Measurements from ENCODE around the gene S100PBP.

DNA sequence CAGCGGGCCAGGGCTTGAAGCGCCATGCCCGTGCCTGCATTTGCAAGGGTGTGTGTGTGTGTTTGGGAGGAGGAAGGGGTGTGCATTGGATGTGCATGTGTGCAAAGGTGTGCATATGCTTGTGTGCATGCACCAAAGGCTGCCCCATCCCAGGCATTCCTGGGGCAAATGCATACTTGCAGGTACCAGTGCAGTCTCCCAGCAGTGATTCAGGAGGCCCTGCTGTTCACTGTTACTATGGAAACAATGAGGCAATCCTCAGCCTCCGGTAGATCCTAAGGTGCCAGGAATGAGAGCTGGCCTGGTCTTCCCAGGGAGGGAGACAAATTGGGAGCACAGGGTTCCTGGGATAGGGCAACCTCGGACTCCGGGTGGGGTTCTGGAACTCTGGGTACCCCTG, 60.7 kb downstream of the S100PBP start:
- TF ChIP-seq NFYB (IDR thresholded peaks at IDR 0.05; ENCODE audit: insufficient read depth, low read depth, low read length) (no peak), POLR2AphosphoS5 (IDR thresholded peaks at IDR 0.05; ENCODE audit: low read length) (no peak), SIX5 (IDR thresholded peaks at IDR 0.05; ENCODE audit: low read depth, low read length, severe bottlenecking) (no peak)

Measured in GM12878 (cell line).